Inflammatory macrophage (primary cell): ENCODE data around the gene SCFD2.
A peak's percentile ranks its signal among the peaks of the same experiment; 100 is the strongest.
"Not testable (repeated sequence)": the region's sequence is repeated elsewhere in the genome, so short reads cannot be mapped to it uniquely, and the experiment has no call there.

ENCODE experiments used
- DNase-seq, 2 donors: peaks; one replicate each; pipeline ENCODE4 v3.0.0-alpha.2; 2020 to 2022

SCFD2 gene

GRCh38 chr4:53236624-53237023, 129.2 kb downstream of the SCFD2 start:
- DNase-seq: not testable (repeated sequence)

- no peak for DNase-seq
Observed at GRCh38 chr4:53235547-53235946, 130.3 kb downstream of the SCFD2 start.

GRCh38 chr4:53234669-53235068, 131.2 kb downstream of the SCFD2 start:
- no peak for DNase-seq

GRCh38 chr4:53234111-53234510, 131.8 kb downstream of the SCFD2 start:
- DNase-seq: no peak

- no peak for DNase-seq
Observed at GRCh38 chr4:53233114-53233795, 132.6 kb downstream of the SCFD2 start.

GRCh38 chr4:53232371-53232770, 133.5 kb downstream of the SCFD2 start:
- no peak for DNase-seq

- DNase-seq: peak in 1 of 2 donors; percentile 6
Observed at GRCh38 chr4:53228036-53228435, 137.8 kb downstream of the SCFD2 start.

GRCh38 chr4:53227451-53227850, 138.4 kb downstream of the SCFD2 start:
- DNase-seq: no peak

- DNase-seq: no peak
Observed at GRCh38 chr4:53221832-53222480, 143.9 kb downstream of the SCFD2 start.

GRCh38 chr4:53219148-53219547, 146.7 kb downstream of the SCFD2 start:
- not testable (repeated sequence) for DNase-seq

GRCh38 chr4:53208753-53209152, 157.1 kb downstream of the SCFD2 start:
- DNase-seq: no peak

- no peak for DNase-seq
Observed at GRCh38 chr4:53205970-53206369, 159.9 kb downstream of the SCFD2 start.

- DNase-seq: no peak
Observed at GRCh38 chr4:53199356-53199755, 166.5 kb downstream of the SCFD2 start.

- DNase-seq: no peak
Observed at GRCh38 chr4:53197772-53198142, 168.1 kb downstream of the SCFD2 start.

- peak; percentile 65 to 75 for DNase-seq
Observed at GRCh38 chr4:53196882-53197771, 168.7 kb downstream of the SCFD2 start.

- no peak for DNase-seq
Observed at GRCh38 chr4:53195815-53196661, 169.8 kb downstream of the SCFD2 start.

- DNase-seq: no peak
Observed at GRCh38 chr4:53194727-53195126, 171.1 kb downstream of the SCFD2 start.

GRCh38 chr4:53193111-53193510, 172.8 kb downstream of the SCFD2 start:
- no peak for DNase-seq

- DNase-seq: no peak
Observed at GRCh38 chr4:53192496-53192895, 173.4 kb downstream of the SCFD2 start.

- DNase-seq: peak in 1 of 2 donors; percentile 7
Observed at GRCh38 chr4:53191997-53192396, 173.9 kb downstream of the SCFD2 start.

GRCh38 chr4:53189011-53189410, 176.8 kb downstream of the SCFD2 start:
- no peak for DNase-seq

- DNase-seq: no peak
Observed at GRCh38 chr4:53186714-53187358, 179.0 kb downstream of the SCFD2 start.
